H9 (cell line): ENCODE data around the gene GALNT10. TPM values are rescaled to one million over a fixed set of nuclear protein-coding genes. Genes with fewer than 3 reads are reported as not detected.

Experiments used
- DNase-seq: peaks from one replicate; pipeline ENCODE4 v3.0.0-alpha.2; 2017
- H2AFZ ChIP-seq: one replicate; pipeline ENCODE4 v1.6.1; 2013; ENCODE audit warnings: mild to moderate bottlenecking, low read length, control low read depth, moderate library complexity
- H2AK5ac ChIP-seq: 2 replicates; pipeline ENCODE4 v1.6.1; 2013; ENCODE audit warnings: low read length, control low read depth, mixed read lengths; ENCODE audit not compliant: insufficient read length
- H2BK120ac ChIP-seq: one replicate; pipeline ENCODE4 v1.6.1; 2013; ENCODE audit warnings: low read depth, mild to moderate bottlenecking, low read length, control low read depth, inconsistent platforms; ENCODE audit not compliant: poor library complexity, severe bottlenecking
- H2BK12ac ChIP-seq: 2 replicates; pipeline ENCODE4 v1.6.1; 2013; ENCODE audit warnings: low read length, control low read depth, mixed read lengths, low read depth; ENCODE audit not compliant: insufficient read length
- H2BK15ac ChIP-seq: 2 replicates; pipeline ENCODE4 v1.6.1; 2013; ENCODE audit warnings: low read depth, low read length, control low read depth
- H2BK20ac ChIP-seq: one replicate; pipeline ENCODE4 v1.6.1; 2013; ENCODE audit warnings: low read depth, mild to moderate bottlenecking, low read length, control low read depth, inconsistent platforms; ENCODE audit not compliant: poor library complexity, severe bottlenecking
- H2BK5ac ChIP-seq: 2 replicates; pipeline ENCODE4 v1.6.1; 2013; ENCODE audit warnings: low read length, control low read depth, mixed read lengths; ENCODE audit not compliant: insufficient read length
- H3K14ac ChIP-seq: 2 replicates; pipeline ENCODE4 v1.6.1; 2013; ENCODE audit warnings: low read length, control low read depth; ENCODE audit not compliant: insufficient read depth
- H3K18ac ChIP-seq: 2 replicates; pipeline ENCODE4 v1.6.1; 2013; ENCODE audit warnings: low read depth, mild to moderate bottlenecking, mixed read lengths, low read length, control low read depth; ENCODE audit not compliant: insufficient read length
- H3K23ac ChIP-seq: 2 replicates; pipeline ENCODE4 v1.6.1; 2013; ENCODE audit warnings: low read length, control low read depth, mixed read lengths, low read depth; ENCODE audit not compliant: insufficient read length
- H3K23me2 ChIP-seq: 2 replicates; pipeline ENCODE4 v1.6.1; 2013; ENCODE audit warnings: low read depth, mild to moderate bottlenecking, mixed read lengths, low read length, control low read depth; ENCODE audit not compliant: insufficient read length, poor library complexity, severe bottlenecking
- H3K27ac ChIP-seq: 2 replicates; pipeline ENCODE4 v1.5.1; 2013; ENCODE audit warnings: low read length, control low read depth, mixed read lengths, low read depth; ENCODE audit not compliant: insufficient read length
- H3K27me3 ChIP-seq: 2 replicates; pipeline ENCODE4 v1.6.1; 2013; ENCODE audit warnings: low read length, control low read depth, inconsistent platforms; ENCODE audit not compliant: insufficient read depth
- H3K4ac ChIP-seq: 2 replicates; pipeline ENCODE4 v1.6.1; 2013; ENCODE audit warnings: low read depth, mild to moderate bottlenecking, control low read depth, inconsistent platforms, low read length, moderate library complexity
- H3K4me1 ChIP-seq: 2 replicates; pipeline ENCODE4 v1.6.1; 2013; ENCODE audit warnings: low read length, control low read depth, inconsistent platforms; ENCODE audit not compliant: insufficient read depth
- H3K4me2 ChIP-seq: 2 replicates; pipeline ENCODE4 v1.6.1; 2013; ENCODE audit warnings: low read length, control low read depth, mixed read lengths; ENCODE audit not compliant: insufficient read length, insufficient read depth
- H3K56ac ChIP-seq: 2 replicates; pipeline ENCODE4 v1.6.1; 2013; ENCODE audit warnings: low read depth, mild to moderate bottlenecking, mixed read lengths, low read length, control low read depth; ENCODE audit not compliant: insufficient read length
- H3K79me1 ChIP-seq: 2 replicates; pipeline ENCODE4 v1.6.1; 2013; ENCODE audit warnings: low read depth, mild to moderate bottlenecking, moderate library complexity, low read length, control low read depth, inconsistent platforms; ENCODE audit not compliant: insufficient read depth, poor library complexity, severe bottlenecking
- H3K79me2 ChIP-seq: 2 replicates; pipeline ENCODE4 v1.6.1; 2013; ENCODE audit warnings: low read length, control low read depth, inconsistent platforms; ENCODE audit not compliant: insufficient read depth
- H3K9ac ChIP-seq: 2 replicates; pipeline ENCODE4 v1.6.1; 2013; ENCODE audit warnings: low read length, control low read depth, mixed read lengths; ENCODE audit not compliant: insufficient read length; ENCODE audit errors: extremely low read depth
- H3K9me3 ChIP-seq: one replicate; pipeline ENCODE4 v1.6.1; 2013; ENCODE audit warnings: low read depth, low read length, inconsistent platforms; ENCODE audit not compliant: control insufficient read depth
- H3T11ph ChIP-seq: one replicate; pipeline ENCODE4 v1.6.1; 2013; ENCODE audit warnings: mild to moderate bottlenecking, low read length, control low read depth, inconsistent platforms
- H4K20me1 ChIP-seq: one replicate; pipeline ENCODE4 v1.6.1; 2013; ENCODE audit not compliant: control insufficient read depth, insufficient read length, insufficient read depth
- H4K5ac ChIP-seq: 2 replicates; pipeline ENCODE4 v1.6.1; 2013; ENCODE audit warnings: low read depth, mild to moderate bottlenecking, mixed read lengths, low read length, control low read depth; ENCODE audit not compliant: insufficient read length
- H4K8ac ChIP-seq: replicated peaks from 2 replicates; pipeline ENCODE4 v1.6.1; 2013; ENCODE audit warnings: low read length, control low read depth, mixed read lengths, low read depth; ENCODE audit not compliant: insufficient read length
- H4K91ac ChIP-seq: 2 replicates; pipeline ENCODE4 v1.6.1; 2013; ENCODE audit warnings: low read depth, mild to moderate bottlenecking, moderate library complexity, mixed read lengths, low read length, control low read depth; ENCODE audit not compliant: insufficient read length
- H3K27ac Mint-ChIP-seq, 3 experiments: 2 replicates in 2 of 3; 3 replicates in 1 of 3; pipeline ENCODE4 v1.8.0; 2020 to 2021; ENCODE audit warnings: mixed read lengths in 3 of 3, mild to moderate bottlenecking in 1 of 3, moderate library complexity in 1 of 3
- H3K27me3 Mint-ChIP-seq: 2 replicates; pipeline ENCODE4 v1.8.0; 2021; ENCODE audit warnings: low read depth, mild to moderate bottlenecking, moderate library complexity, mixed read lengths
- H3K36me3 Mint-ChIP-seq, 3 experiments: 2 replicates in 2 of 3; 3 replicates in 1 of 3; pipeline ENCODE4 v1.8.0; 2020 to 2021; ENCODE audit warnings: low read depth in 3 of 3, mixed read lengths in 3 of 3; ENCODE audit not compliant: insufficient read depth in 1 of 3
- H3K4me1 Mint-ChIP-seq, 2 experiments: 2 replicates each; pipeline ENCODE4 v1.8.0; 2020; ENCODE audit warnings: mixed read lengths in 2 of 2
- H3K4me3 Mint-ChIP-seq, 2 experiments: 2 replicates in 1 of 2; 3 replicates in 1 of 2; pipeline ENCODE4 v1.8.0; 2020 to 2021; ENCODE audit warnings: mild to moderate bottlenecking in 2 of 2, mixed read lengths in 2 of 2, moderate library complexity in 1 of 2
- H3K9me3 Mint-ChIP-seq, 2 experiments: 2 replicates in 1 of 2; 3 replicates in 1 of 2; pipeline ENCODE4 v1.8.0; 2020; ENCODE audit warnings: mild to moderate bottlenecking in 2 of 2, mixed read lengths in 2 of 2, moderate library complexity in 1 of 2
- CTCF ChIP-seq: fragments of 200-600 bp; sonication (generic); conservative IDR thresholded peaks from 3 replicates; pipeline ENCODE4 v1.8.0; 2021; ENCODE audit warnings: antibody characterized with exemption, mild to moderate bottlenecking
- WGBS: extraction: QIAGEN DNeasy Blood & Tissue Kit; methylation state at CpG from one replicate; pipeline ENCODE4 v1.1.7; 2013; ENCODE audit warnings: missing lambda C conversion rate, low lambda C conversion rate, mixed read lengths; ENCODE audit not compliant: insufficient read length; ENCODE audit errors: extremely low coverage; 5-methylcytosine and 5-hydroxymethylcytosine counted together
- total RNA-seq: library from RNA; stranded (reverse); gene quantifications from 2 replicates; pipeline ENCODE4 v1.2.1, GENCODE V29; 2021

Gene GALNT10
- total RNA-seq, 1 experiment from 2014 or later, result 15.4 TPM

GRCh38 chr5:154331924-154332323 lies 141.4 kb downstream of the GALNT10 start:
- H3K9me3 Mint-ChIP-seq, result no peaks in the 10 kb centered on the region
- Histone ChIP-seq H3K4ac (no peak overlapping the region), H3K9ac (no peak overlapping the region), H2AFZ (no peak overlapping the region), H2BK120ac (no peak overlapping the region), H3K79me2 (no peaks in the 10 kb centered on the region), H4K8ac (no peak overlapping the region), H3K23ac (no peak overlapping the region), H3K14ac (peak overlapping the region; percentile 64; the same call in 1 of the 2 replicates), H4K5ac (no peak overlapping the region), H3K18ac (no peak overlapping the region), H2BK5ac (no peak overlapping the region), H3K4me2 (no peak overlapping the region), H4K91ac (no peak overlapping the region), H3K23me2 (no peaks in the 10 kb centered on the region), H3K27me3 (no peaks in the 10 kb centered on the region), H3K27ac (no peak overlapping the region), H2BK12ac (no peak overlapping the region), H2AK5ac (no peak overlapping the region), H2BK15ac (no peak overlapping the region), H3K9me3 (no peaks in the 10 kb centered on the region), H3K56ac (no peak overlapping the region), H3K79me1 (no peaks in the 10 kb centered on the region), H3K4me1 (no peaks in the 10 kb centered on the region; the same call in 1 of the 2 replicates), H2BK20ac (no peak overlapping the region), H3T11ph (no peak overlapping the region), H4K20me1 (no peaks in the 10 kb centered on the region)
- no peak overlapping the region for H3K4me3 Mint-ChIP-seq
- H3K4me1 Mint-ChIP-seq, result peaks cover 0 to 6% of the 10 kb centered on the region in 2 experiments; a peak in 2 of 4 replicates
- no peaks in the 10 kb centered on the region for H3K27me3 Mint-ChIP-seq
- no peak overlapping the region; a peak in 1 of 7 replicates for H3K27ac Mint-ChIP-seq
- DNase-seq, result no peak
- no peaks in the 10 kb centered on the region for H3K36me3 Mint-ChIP-seq
- no peak for TF ChIP-seq CTCF
- whole genome bisulfite sequencing, result no CpG with 5 or more reads among the region's 3 CpGs
